GM23248 (cell line): ENCODE data around the gene SCAPER. TPM values are rescaled to one million over a fixed set of nuclear protein-coding genes. Genes with fewer than 3 reads are reported as not detected.
A peak's percentile ranks its signal among the peaks of the same experiment; 100 is the strongest.

ENCODE experiments used
- DNase-seq: peaks from one replicate; pipeline ENCODE4 v3.0.0-alpha.2; 2015
- H2AFZ ChIP-seq: fragments of 200-600 bp; sonication (generic); 2 replicates; pipeline ENCODE4 v1.6.1; 2016; ENCODE audit warnings: antibody characterized with exemption
- H3F3A ChIP-seq: fragments of 200-600 bp; sonication (generic); 2 replicates; pipeline ENCODE4 v1.6.1; 2016; ENCODE audit warnings: mild to moderate bottlenecking, antibody characterized with exemption, mixed run types; ENCODE audit not compliant: insufficient read depth
- H3K27ac ChIP-seq: fragments of 200-600 bp; sonication (generic); 2 replicates; pipeline ENCODE4 v1.5.1; 2016; ENCODE audit warnings: mild to moderate bottlenecking
- H3K27me3 ChIP-seq: fragments of 200-600 bp; sonication (generic); replicated peaks from 2 replicates; pipeline ENCODE4 v1.6.1; 2016; ENCODE audit warnings: mild to moderate bottlenecking; ENCODE audit not compliant: insufficient read depth
- H3K36me3 ChIP-seq: fragments of 200-600 bp; sonication (generic); 2 replicates; pipeline ENCODE4 v1.6.1; 2016; ENCODE audit warnings: low read depth, mild to moderate bottlenecking
- H3K4me1 ChIP-seq: fragments of 200-600 bp; sonication (generic); 2 replicates; pipeline ENCODE4 v1.6.1; 2016; ENCODE audit warnings: mild to moderate bottlenecking; ENCODE audit not compliant: insufficient read depth
- H3K4me2 ChIP-seq: fragments of 200-600 bp; sonication (generic); one replicate; pipeline ENCODE4 v1.6.1; 2016; ENCODE audit warnings: mild to moderate bottlenecking; ENCODE audit not compliant: unreplicated experiment
- H3K4me3 ChIP-seq: fragments of 200-600 bp; sonication (generic); 2 replicates; pipeline ENCODE4 v1.5.1; 2016; ENCODE audit warnings: mild to moderate bottlenecking
- H3K79me2 ChIP-seq: fragments of 200-600 bp; sonication (generic); 2 replicates; pipeline ENCODE4 v1.6.1; 2016; ENCODE audit warnings: mild to moderate bottlenecking; ENCODE audit not compliant: insufficient read depth
- H3K9ac ChIP-seq: fragments of 200-600 bp; sonication (generic); 2 replicates; pipeline ENCODE4 v1.6.1; 2016; ENCODE audit warnings: mild to moderate bottlenecking
- H3K9me2 ChIP-seq: fragments of 200-600 bp; sonication (generic); 2 replicates; pipeline ENCODE4 v1.6.1; 2016; ENCODE audit warnings: mixed run types, mild to moderate bottlenecking, moderate library complexity; ENCODE audit not compliant: insufficient read depth
- H3K9me3 ChIP-seq: fragments of 200-600 bp; sonication (generic); one replicate; pipeline ENCODE4 v1.6.1; 2017; ENCODE audit warnings: low read depth
- H4K20me1 ChIP-seq: fragments of 200-600 bp; sonication (generic); 2 replicates; pipeline ENCODE4 v1.6.0; 2016; ENCODE audit not compliant: insufficient read depth
- EZH2 ChIP-seq: fragments of 200-600 bp; sonication (generic); IDR thresholded peaks from 2 replicates; pipeline ENCODE4 v1.6.1; 2018; ENCODE audit warnings: antibody characterized with exemption, mild to moderate bottlenecking; ENCODE audit not compliant: insufficient read depth, poor library complexity, severe bottlenecking
- EZH2phosphoT487 ChIP-seq: fragments of 200-600 bp; sonication (generic); IDR thresholded peaks from 2 replicates; pipeline ENCODE4 v1.6.1; 2018; ENCODE audit warnings: antibody characterized with exemption, moderate library complexity, mild to moderate bottlenecking, low read depth; ENCODE audit not compliant: insufficient read depth
- WGBS, 2 experiments: methylation state at CpG; one replicate each; pipeline ENCODE4 v1.1.6; 2015 to 2017; ENCODE audit warnings: low lambda C conversion rate in 2 of 2, low coverage in 1 of 2; ENCODE audit errors: missing lambda C conversion rate in 2 of 2; 5-methylcytosine and 5-hydroxymethylcytosine counted together
- in situ Hi-C: fragments of 300-500 bp; cut with MboI; formaldehyde crosslinking; loops from 2 replicates; pipeline ENCODE4 v1.15.0; 2020
- polyA plus RNA-seq: library from polyadenylated mRNA; unstranded; fragments of >200 nt; fragmentation: Nextera tagmentation; extraction: Ambion mirVana; gene quantifications from 2 replicates; pipeline ENCODE4 v1.2.1, GENCODE V29; 2016
- total RNA-seq: library from RNA; depleted of rRNA; stranded (reverse); fragments of >200 nt; shearing (Covaris generic); gene quantifications from 2 replicates; pipeline ENCODE4 v1.2.3, GENCODE V29; 2014

The SCAPER gene
- total and polyA plus RNA-seq, 2 experiments from 2014 or later, result 5.9 to 7.8 TPM

DNA sequence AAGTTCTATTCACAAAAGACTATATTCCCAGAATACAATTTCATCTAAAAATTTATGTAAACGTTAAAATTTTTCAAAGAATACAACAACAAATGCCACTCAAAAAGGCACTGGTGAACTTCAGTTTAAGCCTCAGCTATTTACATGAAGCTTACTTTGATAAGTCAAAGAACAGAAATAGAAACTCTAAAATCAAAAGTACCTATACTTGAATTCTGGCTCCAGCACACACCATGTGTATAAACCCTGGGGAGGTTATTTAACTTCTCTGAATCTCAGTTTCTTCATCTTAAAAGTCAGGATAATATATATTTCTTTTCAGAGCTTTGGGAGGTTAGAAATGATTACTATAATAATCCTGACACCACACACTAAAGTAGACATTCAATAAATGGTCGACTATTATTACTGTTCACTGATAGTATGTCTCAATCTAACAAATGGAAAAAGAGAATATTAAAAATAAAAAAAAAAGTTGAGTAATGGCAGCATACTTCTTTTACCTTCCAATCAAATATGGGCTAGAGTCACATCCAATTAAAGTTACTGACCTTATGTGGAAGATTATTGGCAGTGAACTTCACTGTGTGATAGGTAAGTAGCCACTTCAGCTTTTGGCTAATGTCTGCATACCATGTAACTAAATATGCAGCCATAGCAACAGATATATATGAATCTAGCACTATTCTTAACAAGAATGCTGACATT lies 320.1 kb downstream of the SCAPER start:
- 59 to 68% methylated on average over 2 of the region's 2 CpGs for WGBS, 2 experiments
- TF ChIP-seq EZH2phosphoT487 (no peak), EZH2 (no peak)
- H3K4me1 ChIP-seq, result no peaks in the 10 kb centered on the region
- no peak overlapping the region for H3K27ac ChIP-seq
- H3F3A ChIP-seq, result no peaks in the 10 kb centered on the region
- H3K9me2 ChIP-seq, result no peaks in the 10 kb centered on the region
- no peak for DNase-seq
- no peaks in the 10 kb centered on the region for H3K79me2 ChIP-seq
- no peaks in the 10 kb centered on the region for H4K20me1 ChIP-seq
- H3K4me3 ChIP-seq, result no peak overlapping the region
- in situ Hi-C loops, result no loop called here
- H2AFZ ChIP-seq, result no peak overlapping the region
- no peak overlapping the region for H3K9ac ChIP-seq
- no peaks in the 10 kb centered on the region for H3K9me3 ChIP-seq
- H3K36me3 ChIP-seq, result 0 out of 2 replicates have a peak, but pooled peaks cover 5% of the 10 kb centered on the region
- no peak overlapping the region for H3K4me2 ChIP-seq
- no peaks in the 10 kb centered on the region for H3K27me3 ChIP-seq

DNA sequence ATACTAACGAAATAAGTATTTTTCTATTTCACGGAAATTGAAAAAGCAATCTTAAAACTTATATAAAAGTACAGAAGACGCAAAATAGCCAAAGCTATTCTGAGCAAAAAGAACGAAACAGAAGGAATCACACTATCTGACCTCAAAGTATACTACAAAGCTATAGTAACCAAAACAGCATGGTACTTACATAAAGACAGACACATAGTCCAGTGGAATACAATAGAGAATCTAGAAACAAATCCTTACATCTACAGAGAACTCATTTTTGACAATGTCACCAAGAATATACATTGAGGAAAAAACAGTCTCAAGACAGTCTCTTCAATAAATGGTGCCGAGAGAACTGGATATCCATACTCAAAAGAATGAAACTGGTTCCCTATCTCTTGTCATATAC lies 322.6 kb downstream of the SCAPER start:
- Histone ChIP-seq H3K9me3 (no peaks in the 10 kb centered on the region), H3F3A (no peaks in the 10 kb centered on the region), H3K4me2 (no peak overlapping the region), H3K9me2 (no peaks in the 10 kb centered on the region), H2AFZ (no peak overlapping the region), H3K9ac (no peak overlapping the region), H3K27ac (no peak overlapping the region), H3K4me3 (no peak overlapping the region), H3K79me2 (no peaks in the 10 kb centered on the region), H3K4me1 (no peaks in the 10 kb centered on the region), H3K27me3 (no peaks in the 10 kb centered on the region), H3K36me3 (0 out of 2 replicates have a peak, but pooled peaks cover 5% of the 10 kb centered on the region), H4K20me1 (no peaks in the 10 kb centered on the region)
- in situ Hi-C loops, result no loop called here
- TF ChIP-seq EZH2phosphoT487 (no peak), EZH2 (no peak)
- 83 to 86% methylated on average over 5 of the region's 5 CpGs for WGBS, 2 experiments
- no peak for DNase-seq

DNA sequence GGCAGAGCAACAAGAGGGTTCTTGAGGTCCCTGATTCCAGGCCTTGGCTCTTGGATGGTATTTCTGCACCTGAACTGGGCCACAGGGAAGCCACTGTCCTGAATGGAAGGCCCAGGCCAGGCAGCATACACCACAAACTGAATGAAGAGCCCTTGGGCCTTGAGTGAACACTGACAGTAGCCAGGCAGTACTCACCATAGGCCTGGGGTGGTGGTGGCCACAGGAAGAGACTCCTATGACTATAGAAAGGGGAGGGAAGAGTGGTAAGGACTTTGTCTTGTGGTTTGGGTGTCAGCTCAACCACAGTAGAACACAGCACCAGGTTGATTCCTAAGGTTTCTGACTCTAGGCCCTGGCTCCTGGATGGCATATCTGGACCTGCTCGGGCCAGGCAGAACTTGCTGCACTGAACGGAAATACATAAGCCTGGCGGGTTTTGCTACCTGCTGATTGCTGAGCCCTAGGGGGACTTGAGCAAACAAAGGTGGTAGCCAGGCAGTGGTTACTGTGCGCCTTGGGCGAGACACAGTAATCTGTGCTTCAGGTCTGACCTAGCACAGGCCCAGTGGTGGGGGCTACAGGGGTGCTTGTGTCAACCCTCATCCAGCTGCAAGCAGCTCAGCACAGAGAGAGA lies 327.1 kb downstream of the SCAPER start:
- WGBS, 2 experiments, result 91 to 94% methylated on average over 5 of the region's 5 CpGs
- 0 out of 2 replicates have a peak, but pooled peaks cover 5% of the 10 kb centered on the region for H3K36me3 ChIP-seq
- no peaks in the 10 kb centered on the region for H3K79me2 ChIP-seq
- no peak overlapping the region for H3K9ac ChIP-seq
- no peaks in the 10 kb centered on the region for H3F3A ChIP-seq
- no peaks in the 10 kb centered on the region for H3K9me3 ChIP-seq
- no peak overlapping the region for H3K4me3 ChIP-seq
- no peak overlapping the region for H3K27ac ChIP-seq
- TF ChIP-seq EZH2phosphoT487, result no peak
- no peak for TF ChIP-seq EZH2
- peaks cover 8% of the 10 kb centered on the region; the same call in 1 of the 2 replicates for H3K4me1 ChIP-seq
- no peak overlapping the region for H2AFZ ChIP-seq
- no peaks in the 10 kb centered on the region for H4K20me1 ChIP-seq
- in situ Hi-C loops, result no loop called here
- H3K27me3 ChIP-seq, result no peaks in the 10 kb centered on the region
- DNase-seq, result no peak
- H3K9me2 ChIP-seq, result no peaks in the 10 kb centered on the region
- H3K4me2 ChIP-seq, result no peak overlapping the region

DNA sequence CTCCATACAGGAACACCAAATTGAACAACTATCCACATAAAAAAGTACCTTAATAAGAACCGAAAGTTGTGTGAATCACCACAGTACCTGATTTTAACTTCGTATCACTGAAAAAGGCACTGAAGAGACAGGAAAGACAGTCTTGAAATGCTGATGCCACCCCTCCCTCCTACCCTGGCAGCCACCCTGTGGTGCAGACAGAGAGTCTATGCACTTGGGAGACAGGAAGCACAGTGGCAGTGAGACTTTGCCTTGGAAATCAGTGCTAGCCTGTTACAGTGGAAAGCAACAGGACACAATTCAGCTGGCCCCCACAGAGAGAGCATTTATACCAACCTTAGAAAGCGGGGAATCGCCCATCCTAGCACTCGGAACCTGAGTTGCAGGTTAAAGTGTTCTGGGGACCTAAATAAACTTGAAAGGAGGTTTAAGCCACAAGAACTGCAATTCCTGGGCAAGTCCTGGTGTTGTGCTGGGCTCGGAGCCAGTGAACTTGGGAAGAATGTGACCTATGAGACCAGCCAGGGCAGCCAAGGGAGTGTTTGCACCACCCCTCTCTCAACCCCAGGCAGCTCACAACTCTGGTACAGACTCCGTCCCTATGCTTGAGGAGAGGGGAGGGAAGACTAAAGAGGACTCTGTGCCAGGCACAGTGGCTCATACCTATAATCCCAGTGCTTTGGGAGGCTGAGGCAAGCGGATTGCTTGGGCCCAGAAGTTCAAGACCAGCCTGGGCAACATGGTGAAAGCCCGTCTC lies 328.4 kb downstream of the SCAPER start:
- 65 to 69% methylated on average over 9 of the region's 9 CpGs for WGBS, 2 experiments
- no peak for TF ChIP-seq EZH2
- TF ChIP-seq EZH2phosphoT487, result no peak
- peaks cover 8% of the 10 kb centered on the region; the same call in 1 of the 2 replicates for H3K4me1 ChIP-seq
- H3K27ac ChIP-seq, result no peak overlapping the region
- no peaks in the 10 kb centered on the region for H3K9me2 ChIP-seq
- H3K79me2 ChIP-seq, result no peaks in the 10 kb centered on the region
- no peak overlapping the region for H2AFZ ChIP-seq
- no peaks in the 10 kb centered on the region for H3K9me3 ChIP-seq
- H4K20me1 ChIP-seq, result no peaks in the 10 kb centered on the region
- H3K4me3 ChIP-seq, result no peak overlapping the region
- no peak overlapping the region for H3K4me2 ChIP-seq
- DNase-seq, result peak; percentile 49
- no peaks in the 10 kb centered on the region for H3K27me3 ChIP-seq
- no peaks in the 10 kb centered on the region for H3K36me3 ChIP-seq
- in situ Hi-C loops, result no loop called here
- no peaks in the 10 kb centered on the region for H3F3A ChIP-seq
- H3K9ac ChIP-seq, result no peak overlapping the region
